ENCODE results near the gene IMPDH1. TPM values are rescaled to one million over a fixed set of nuclear protein-coding genes. Genes with fewer than 3 reads are reported as not detected.

Gene IMPDH1
- total and polyA plus RNA-seq, 9 of the 15 experiments (the other 6 are each of a cell fraction or from before 2014, with no cell fraction given), result 0.80 to 118 (median 64.3) TPM

DNA sequence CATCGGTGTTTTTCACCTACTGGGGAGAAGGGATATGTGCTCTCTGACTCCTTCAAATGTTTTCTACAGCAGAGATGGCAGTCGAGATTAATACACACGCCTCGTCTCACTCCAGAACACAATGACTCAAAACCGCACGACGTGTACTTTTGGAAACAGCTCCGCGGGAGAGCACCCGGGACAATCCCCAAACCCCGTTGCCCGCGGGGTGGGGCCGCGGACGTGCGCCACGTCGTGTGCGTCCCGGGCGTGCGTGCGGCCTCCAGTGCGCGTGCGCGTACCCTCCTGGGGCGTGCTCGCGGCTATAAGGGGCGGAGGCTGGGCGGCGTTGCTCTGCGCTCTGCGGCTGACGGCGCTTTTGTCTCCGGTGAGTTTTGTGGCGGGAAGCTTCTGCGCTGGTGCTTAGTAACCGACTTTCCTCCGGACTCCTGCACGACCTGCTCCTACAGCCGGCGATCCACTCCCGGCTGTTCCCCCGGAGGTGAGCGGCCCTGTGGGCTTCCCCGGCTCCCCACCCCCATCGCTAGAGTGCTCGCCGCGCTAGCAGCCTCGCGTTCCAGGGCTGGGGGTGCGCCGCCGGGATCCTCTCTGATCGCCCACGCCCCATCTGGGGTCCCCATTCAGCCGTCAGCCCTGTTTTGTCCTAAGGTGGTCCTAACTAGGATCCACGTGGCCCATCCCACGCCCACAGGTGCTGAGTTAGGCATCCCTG is 45.9 kb upstream of the IMPDH1 start, which contains the start of gene HILPDA (continued):
- TF ChIP-seq, protein P1, sequence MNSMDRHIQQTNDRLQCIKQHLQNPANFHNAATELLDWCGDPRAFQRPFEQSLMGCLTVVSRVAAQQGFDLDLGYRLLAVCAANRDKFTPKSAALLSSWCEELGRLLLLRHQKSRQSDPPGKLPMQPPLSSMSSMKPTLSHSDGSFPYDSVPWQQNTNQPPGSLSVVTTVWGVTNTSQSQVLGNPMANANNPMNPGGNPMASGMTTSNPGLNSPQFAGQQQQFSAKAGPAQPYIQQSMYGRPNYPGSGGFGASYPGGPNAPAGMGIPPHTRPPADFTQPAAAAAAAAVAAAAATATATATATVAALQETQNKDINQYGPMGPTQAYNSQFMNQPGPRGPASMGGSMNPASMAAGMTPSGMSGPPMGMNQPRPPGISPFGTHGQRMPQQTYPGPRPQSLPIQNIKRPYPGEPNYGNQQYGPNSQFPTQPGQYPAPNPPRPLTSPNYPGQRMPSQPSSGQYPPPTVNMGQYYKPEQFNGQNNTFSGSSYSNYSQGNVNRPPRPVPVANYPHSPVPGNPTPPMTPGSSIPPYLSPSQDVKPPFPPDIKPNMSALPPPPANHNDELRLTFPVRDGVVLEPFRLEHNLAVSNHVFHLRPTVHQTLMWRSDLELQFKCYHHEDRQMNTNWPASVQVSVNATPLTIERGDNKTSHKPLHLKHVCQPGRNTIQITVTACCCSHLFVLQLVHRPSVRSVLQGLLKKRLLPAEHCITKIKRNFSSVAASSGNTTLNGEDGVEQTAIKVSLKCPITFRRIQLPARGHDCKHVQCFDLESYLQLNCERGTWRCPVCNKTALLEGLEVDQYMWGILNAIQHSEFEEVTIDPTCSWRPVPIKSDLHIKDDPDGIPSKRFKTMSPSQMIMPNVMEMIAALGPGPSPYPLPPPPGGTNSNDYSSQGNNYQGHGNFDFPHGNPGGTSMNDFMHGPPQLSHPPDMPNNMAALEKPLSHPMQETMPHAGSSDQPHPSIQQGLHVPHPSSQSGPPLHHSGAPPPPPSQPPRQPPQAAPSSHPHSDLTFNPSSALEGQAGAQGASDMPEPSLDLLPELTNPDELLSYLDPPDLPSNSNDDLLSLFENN (IDR thresholded peaks at IDR 0.05; ENCODE audit: low read depth in 2 of 2, low read length in 2 of 2), result no peak
- TF ChIP-seq NELFE (IDR thresholded peaks at IDR 0.05; ENCODE audit: insufficient read depth, insufficient read length) (no peak), ZFX (CRISPR knock-in tag; IDR thresholded peaks at IDR 0.05) (peak; percentile 94), BRD9 (IDR thresholded peaks at IDR 0.05; ENCODE audit: low read depth, partially characterized antibody) (no peak), CBX3 (IDR thresholded peaks at IDR 0.05; ENCODE audit: borderline replicate concordance in 1 of 2, low read length in 2 of 2) (peak in 1 of 2 experiments; percentile 63; a peak in 1 of 3 replicates), GABPB1 (CRISPR knock-in tag; IDR thresholded peaks at IDR 0.05) (peak; percentile 72), POU5F1 (IDR thresholded peaks at IDR 0.05; ENCODE audit: borderline replicate concordance, low read depth, low read length, partially characterized antibody) (no peak), TSC22D4 (tag; IDR thresholded peaks at IDR 0.05) (no peak), TAF7 (tag; IDR thresholded peaks at IDR 0.05) (peak; percentile 60; the same call in 1 of the 2 replicates)
- TF ChIP-seq, protein P2, sequence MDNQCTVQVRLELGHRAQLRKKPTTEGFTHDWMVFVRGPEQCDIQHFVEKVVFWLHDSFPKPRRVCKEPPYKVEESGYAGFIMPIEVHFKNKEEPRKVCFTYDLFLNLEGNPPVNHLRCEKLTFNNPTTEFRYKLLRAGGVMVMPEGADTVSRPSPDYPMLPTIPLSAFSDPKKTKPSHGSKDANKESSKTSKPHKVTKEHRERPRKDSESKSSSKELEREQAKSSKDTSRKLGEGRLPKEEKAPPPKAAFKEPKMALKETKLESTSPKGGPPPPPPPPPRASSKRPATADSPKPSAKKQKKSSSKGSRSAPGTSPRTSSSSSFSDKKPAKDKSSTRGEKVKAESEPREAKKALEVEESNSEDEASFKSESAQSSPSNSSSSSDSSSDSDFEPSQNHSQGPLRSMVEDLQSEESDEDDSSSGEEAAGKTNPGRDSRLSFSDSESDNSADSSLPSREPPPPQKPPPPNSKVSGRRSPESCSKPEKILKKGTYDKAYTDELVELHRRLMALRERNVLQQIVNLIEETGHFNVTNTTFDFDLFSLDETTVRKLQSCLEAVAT (IDR thresholded peaks at IDR 0.05), result peak in 1 of 2 experiments; percentile 78; a peak in 2 of 4 replicates
- TF ChIP-seq, protein P3, sequence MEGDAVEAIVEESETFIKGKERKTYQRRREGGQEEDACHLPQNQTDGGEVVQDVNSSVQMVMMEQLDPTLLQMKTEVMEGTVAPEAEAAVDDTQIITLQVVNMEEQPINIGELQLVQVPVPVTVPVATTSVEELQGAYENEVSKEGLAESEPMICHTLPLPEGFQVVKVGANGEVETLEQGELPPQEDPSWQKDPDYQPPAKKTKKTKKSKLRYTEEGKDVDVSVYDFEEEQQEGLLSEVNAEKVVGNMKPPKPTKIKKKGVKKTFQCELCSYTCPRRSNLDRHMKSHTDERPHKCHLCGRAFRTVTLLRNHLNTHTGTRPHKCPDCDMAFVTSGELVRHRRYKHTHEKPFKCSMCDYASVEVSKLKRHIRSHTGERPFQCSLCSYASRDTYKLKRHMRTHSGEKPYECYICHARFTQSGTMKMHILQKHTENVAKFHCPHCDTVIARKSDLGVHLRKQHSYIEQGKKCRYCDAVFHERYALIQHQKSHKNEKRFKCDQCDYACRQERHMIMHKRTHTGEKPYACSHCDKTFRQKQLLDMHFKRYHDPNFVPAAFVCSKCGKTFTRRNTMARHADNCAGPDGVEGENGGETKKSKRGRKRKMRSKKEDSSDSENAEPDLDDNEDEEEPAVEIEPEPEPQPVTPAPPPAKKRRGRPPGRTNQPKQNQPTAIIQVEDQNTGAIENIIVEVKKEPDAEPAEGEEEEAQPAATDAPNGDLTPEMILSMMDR (IDR thresholded peaks at IDR 0.05 in 2 of 3, conservative IDR thresholded peaks at IDR 0.05 in 1 of 3; ENCODE audit: insufficient read depth in 2 of 3, low read depth in 1 of 3, low read length in 3 of 3), result 0 out of 6 replicates have a peak, but pooled peaks of 1 of the 3 experiments have one; percentile 3
- TF ChIP-seq, protein P4, sequence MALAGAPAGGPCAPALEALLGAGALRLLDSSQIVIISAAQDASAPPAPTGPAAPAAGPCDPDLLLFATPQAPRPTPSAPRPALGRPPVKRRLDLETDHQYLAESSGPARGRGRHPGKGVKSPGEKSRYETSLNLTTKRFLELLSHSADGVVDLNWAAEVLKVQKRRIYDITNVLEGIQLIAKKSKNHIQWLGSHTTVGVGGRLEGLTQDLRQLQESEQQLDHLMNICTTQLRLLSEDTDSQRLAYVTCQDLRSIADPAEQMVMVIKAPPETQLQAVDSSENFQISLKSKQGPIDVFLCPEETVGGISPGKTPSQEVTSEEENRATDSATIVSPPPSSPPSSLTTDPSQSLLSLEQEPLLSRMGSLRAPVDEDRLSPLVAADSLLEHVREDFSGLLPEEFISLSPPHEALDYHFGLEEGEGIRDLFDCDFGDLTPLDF (CRISPR knock-in tag; IDR thresholded peaks at IDR 0.05), result peak; percentile 80
